Breast epithelium (tissue), 3 donors: ENCODE data around the gene SUCLG2.

ENCODE experiments used
- POLR2AphosphoS5 ChIP-seq, 3 donors: sonication (generic); formaldehyde crosslinking; IDR thresholded peaks; one replicate each; pipeline ENCODE4 v1.6.1; 2017; ENCODE audit warnings: antibody characterized with exemption in 3 of 3
- TF ChIP-seq, protein P1 (sequence below), 3 donors: fragments of 450-650 bp; IDR thresholded peaks; one replicate each; pipeline ENCODE4 v1.5.1; 2016 to 2017; ENCODE audit warnings: antibody characterized with exemption in 3 of 3, mild to moderate bottlenecking in 3 of 3, moderate library complexity in 3 of 3

DNA sequence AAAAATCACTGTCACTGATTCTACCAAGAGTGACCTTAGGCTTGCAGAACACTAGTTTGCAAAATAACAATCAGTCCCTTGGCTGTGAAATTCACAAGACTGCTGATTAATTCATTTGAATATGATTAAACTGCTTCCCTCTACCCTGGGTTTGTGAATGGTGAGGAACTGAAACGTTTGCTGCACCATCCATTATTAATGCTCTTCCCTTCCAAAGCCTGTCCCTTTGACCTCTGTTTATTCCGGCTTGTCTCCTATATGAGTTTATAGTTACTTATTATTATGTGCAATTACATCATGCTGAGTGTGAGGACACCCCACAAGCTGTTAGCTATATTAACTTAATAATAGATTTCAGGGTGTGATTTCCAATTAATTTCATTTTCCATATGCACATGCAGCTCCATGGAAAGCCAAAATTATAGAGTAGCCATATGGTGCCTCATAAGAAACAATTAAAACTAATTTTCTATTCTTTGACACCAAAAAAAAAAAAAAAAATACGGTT lies 96.5 kb downstream of the SUCLG2 start:
- TF ChIP-seq, protein P1, sequence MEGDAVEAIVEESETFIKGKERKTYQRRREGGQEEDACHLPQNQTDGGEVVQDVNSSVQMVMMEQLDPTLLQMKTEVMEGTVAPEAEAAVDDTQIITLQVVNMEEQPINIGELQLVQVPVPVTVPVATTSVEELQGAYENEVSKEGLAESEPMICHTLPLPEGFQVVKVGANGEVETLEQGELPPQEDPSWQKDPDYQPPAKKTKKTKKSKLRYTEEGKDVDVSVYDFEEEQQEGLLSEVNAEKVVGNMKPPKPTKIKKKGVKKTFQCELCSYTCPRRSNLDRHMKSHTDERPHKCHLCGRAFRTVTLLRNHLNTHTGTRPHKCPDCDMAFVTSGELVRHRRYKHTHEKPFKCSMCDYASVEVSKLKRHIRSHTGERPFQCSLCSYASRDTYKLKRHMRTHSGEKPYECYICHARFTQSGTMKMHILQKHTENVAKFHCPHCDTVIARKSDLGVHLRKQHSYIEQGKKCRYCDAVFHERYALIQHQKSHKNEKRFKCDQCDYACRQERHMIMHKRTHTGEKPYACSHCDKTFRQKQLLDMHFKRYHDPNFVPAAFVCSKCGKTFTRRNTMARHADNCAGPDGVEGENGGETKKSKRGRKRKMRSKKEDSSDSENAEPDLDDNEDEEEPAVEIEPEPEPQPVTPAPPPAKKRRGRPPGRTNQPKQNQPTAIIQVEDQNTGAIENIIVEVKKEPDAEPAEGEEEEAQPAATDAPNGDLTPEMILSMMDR (IDR thresholded peaks at IDR 0.05), result no peak
- no peak for TF ChIP-seq POLR2AphosphoS5 (IDR thresholded peaks at IDR 0.05)
